Fibroblast of pulmonary artery (primary cell): ENCODE results near the gene PHF3.
A peak's percentile ranks its signal among the peaks of the same experiment; 100 is the strongest.

Experiments
- DNase-seq: peaks from one replicate; pipeline ENCODE4 v3.0.0-alpha.2; 2010; ENCODE audit warnings: low read depth
- H3K4me3 ChIP-seq: replicated peaks from 2 replicates; pipeline ENCODE4 v1.5.1; 2011; ENCODE audit warnings: low read depth, mild to moderate bottlenecking, control low read depth, low read length, moderate library complexity
- CTCF ChIP-seq: IDR thresholded peaks from 2 replicates; pipeline ENCODE4 v1.5.1; 2011; ENCODE audit warnings: mild to moderate bottlenecking, control low read depth, low read length, inconsistent platforms; ENCODE audit errors: missing control alignments

Gene PHF3

GRCh38 chr6:63635588-63636517 lies at the start of gene PHF3:
Gene PHF3 (plus strand): TSS chr6:63635802. CDS start chr6:63646552, 10,750 bp downstream.
- DNase-seq, result peak; percentile 91
- peak within 1 kb of the TSS; percentile 86 for H3K4me3 ChIP-seq
- TF ChIP-seq CTCF, result peak; percentile 13

- no peak for DNase-seq
- H3K4me3 ChIP-seq, result no peak overlapping the region
- no peak for TF ChIP-seq CTCF
Measured at GRCh38 chr6:63589952-63590411, 45.6 kb upstream of the PHF3 start.

- TF ChIP-seq CTCF, result no peak
- no peak overlapping the region for H3K4me3 ChIP-seq
- DNase-seq, result no peak
Measured at GRCh38 chr6:63592886-63593285, 42.7 kb upstream of the PHF3 start.

- no peak for TF ChIP-seq CTCF
- peak; percentile 8 for DNase-seq
Measured at GRCh38 chr6:63597141-63598048, 38.2 kb upstream of the PHF3 start.

GRCh38 chr6:63598049-63599036 lies 37.3 kb upstream of the PHF3 start:
- TF ChIP-seq CTCF, result peak; percentile 94
- H3K4me3 ChIP-seq, result peak overlapping the region; percentile 69

More at GRCh38 chr6:63597141-63598048, 38.2 kb upstream of the PHF3 start:
- peak overlapping the region; percentile 69 for H3K4me3 ChIP-seq

GRCh38 chr6:63599243-63599642 lies 36.4 kb upstream of the PHF3 start:
- no peak overlapping the region for H3K4me3 ChIP-seq
- no peak for DNase-seq
- TF ChIP-seq CTCF, result no peak

More at GRCh38 chr6:63598049-63599036, 37.3 kb upstream of the PHF3 start:
- DNase-seq, result peak; percentile 59
